Nephron (organoid): ENCODE results near the gene KRTAP3-2.
"Not testable (repeated sequence)": the region's sequence is repeated elsewhere in the genome, so short reads cannot be mapped to it uniquely, and the experiment has no call there.

Experiments used
- H3K27ac Mint-ChIP-seq, 3 experiments: 2 replicates each; pipeline ENCODE4 v1.8.0; 2020; ENCODE audit warnings: mixed read lengths in 3 of 3, mild to moderate bottlenecking in 2 of 3, moderate library complexity in 1 of 3
- H3K27me3 Mint-ChIP-seq: 2 replicates; pipeline ENCODE4 v1.8.0; 2021; ENCODE audit warnings: low read depth, mild to moderate bottlenecking, moderate library complexity, mixed read lengths
- H3K36me3 Mint-ChIP-seq: 2 replicates; pipeline ENCODE4 v1.8.0; 2020; ENCODE audit warnings: low read depth, mixed read lengths
- H3K4me1 Mint-ChIP-seq: 2 replicates; pipeline ENCODE4 v1.8.0; 2020; ENCODE audit warnings: mixed read lengths
- H3K4me3 Mint-ChIP-seq, 3 experiments: 2 replicates each; pipeline ENCODE4 v1.8.0; 2020; ENCODE audit warnings: mild to moderate bottlenecking in 3 of 3, mixed read lengths in 3 of 3, moderate library complexity in 2 of 3
- H3K9me3 Mint-ChIP-seq: 2 replicates; pipeline ENCODE4 v1.8.0; 2020; ENCODE audit warnings: mixed read lengths
- TF ChIP-seq, protein P1 (sequence below), 3 experiments: fragments of 200-600 bp; sonication (generic); IDR thresholded peaks; one replicate each; pipeline ENCODE4 v1.5.0; 2021; ENCODE audit warnings: antibody characterized with exemption in 3 of 3; ENCODE audit not compliant: unreplicated experiment in 3 of 3

KRTAP3-2 gene

GRCh38 chr17:40999563-40999962 lies at the start of gene KRTAP3-2:
KRTAP3-2 (minus strand) TSS chr17:40999906; CDS start chr17:40999853, 53 bp downstream.
- not testable (repeated sequence) for H3K36me3 Mint-ChIP-seq, H3K9me3 Mint-ChIP-seq, H3K27me3 Mint-ChIP-seq, H3K27ac Mint-ChIP-seq
- peaks cover 25% of the 10 kb centered on the region for H3K4me1 Mint-ChIP-seq
- H3K4me3 Mint-ChIP-seq: peak within 1 kb of the TSS in 1 of 3 experiments; percentile 51

DNA sequence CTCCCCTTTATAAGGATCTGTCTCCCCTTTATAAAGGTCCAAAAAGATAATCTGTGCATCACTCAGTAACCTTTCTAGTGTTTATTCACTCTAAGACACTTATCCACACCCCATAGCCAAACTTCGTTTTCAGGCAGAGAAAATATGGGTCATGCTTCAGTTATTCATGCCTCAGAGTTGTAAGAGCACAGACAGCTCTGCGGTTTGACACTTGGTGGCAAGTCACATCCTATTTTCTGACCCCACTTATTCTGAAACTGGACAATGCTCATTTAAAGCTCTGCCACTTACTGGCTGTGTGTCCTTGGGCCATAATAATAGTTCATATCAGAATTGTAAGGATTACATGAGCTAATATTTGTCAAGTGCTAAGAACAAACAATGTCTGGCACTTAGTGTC lies 49.4 kb upstream of the KRTAP3-2 start:
- H3K36me3 Mint-ChIP-seq: peaks cover 4% of the 10 kb centered on the region
- H3K27ac Mint-ChIP-seq: no peak overlapping the region
- peaks cover 4% of the 10 kb centered on the region for H3K9me3 Mint-ChIP-seq
- H3K27me3 Mint-ChIP-seq: peaks cover 6% of the 10 kb centered on the region
- H3K4me1 Mint-ChIP-seq: no peaks in the 10 kb centered on the region
- TF ChIP-seq, protein P1, sequence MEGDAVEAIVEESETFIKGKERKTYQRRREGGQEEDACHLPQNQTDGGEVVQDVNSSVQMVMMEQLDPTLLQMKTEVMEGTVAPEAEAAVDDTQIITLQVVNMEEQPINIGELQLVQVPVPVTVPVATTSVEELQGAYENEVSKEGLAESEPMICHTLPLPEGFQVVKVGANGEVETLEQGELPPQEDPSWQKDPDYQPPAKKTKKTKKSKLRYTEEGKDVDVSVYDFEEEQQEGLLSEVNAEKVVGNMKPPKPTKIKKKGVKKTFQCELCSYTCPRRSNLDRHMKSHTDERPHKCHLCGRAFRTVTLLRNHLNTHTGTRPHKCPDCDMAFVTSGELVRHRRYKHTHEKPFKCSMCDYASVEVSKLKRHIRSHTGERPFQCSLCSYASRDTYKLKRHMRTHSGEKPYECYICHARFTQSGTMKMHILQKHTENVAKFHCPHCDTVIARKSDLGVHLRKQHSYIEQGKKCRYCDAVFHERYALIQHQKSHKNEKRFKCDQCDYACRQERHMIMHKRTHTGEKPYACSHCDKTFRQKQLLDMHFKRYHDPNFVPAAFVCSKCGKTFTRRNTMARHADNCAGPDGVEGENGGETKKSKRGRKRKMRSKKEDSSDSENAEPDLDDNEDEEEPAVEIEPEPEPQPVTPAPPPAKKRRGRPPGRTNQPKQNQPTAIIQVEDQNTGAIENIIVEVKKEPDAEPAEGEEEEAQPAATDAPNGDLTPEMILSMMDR (IDR thresholded peaks at IDR 0.05; ENCODE audit: unreplicated experiment in 3 of 3): no peak
- H3K4me3 Mint-ChIP-seq: no peak overlapping the region

GRCh38 chr17:41048441-41048840 lies 48.7 kb upstream of the KRTAP3-2 start:
- no peaks in the 10 kb centered on the region for H3K4me1 Mint-ChIP-seq
- H3K4me3 Mint-ChIP-seq: no peak overlapping the region
- TF ChIP-seq, protein P1 (IDR thresholded peaks at IDR 0.05; ENCODE audit: unreplicated experiment in 3 of 3): no peak
- no peak overlapping the region for H3K27ac Mint-ChIP-seq
- H3K36me3 Mint-ChIP-seq: peaks cover under 1% of the 10 kb centered on the region
- H3K9me3 Mint-ChIP-seq: peaks cover 4% of the 10 kb centered on the region
- H3K27me3 Mint-ChIP-seq: peaks cover 6% of the 10 kb centered on the region

DNA sequence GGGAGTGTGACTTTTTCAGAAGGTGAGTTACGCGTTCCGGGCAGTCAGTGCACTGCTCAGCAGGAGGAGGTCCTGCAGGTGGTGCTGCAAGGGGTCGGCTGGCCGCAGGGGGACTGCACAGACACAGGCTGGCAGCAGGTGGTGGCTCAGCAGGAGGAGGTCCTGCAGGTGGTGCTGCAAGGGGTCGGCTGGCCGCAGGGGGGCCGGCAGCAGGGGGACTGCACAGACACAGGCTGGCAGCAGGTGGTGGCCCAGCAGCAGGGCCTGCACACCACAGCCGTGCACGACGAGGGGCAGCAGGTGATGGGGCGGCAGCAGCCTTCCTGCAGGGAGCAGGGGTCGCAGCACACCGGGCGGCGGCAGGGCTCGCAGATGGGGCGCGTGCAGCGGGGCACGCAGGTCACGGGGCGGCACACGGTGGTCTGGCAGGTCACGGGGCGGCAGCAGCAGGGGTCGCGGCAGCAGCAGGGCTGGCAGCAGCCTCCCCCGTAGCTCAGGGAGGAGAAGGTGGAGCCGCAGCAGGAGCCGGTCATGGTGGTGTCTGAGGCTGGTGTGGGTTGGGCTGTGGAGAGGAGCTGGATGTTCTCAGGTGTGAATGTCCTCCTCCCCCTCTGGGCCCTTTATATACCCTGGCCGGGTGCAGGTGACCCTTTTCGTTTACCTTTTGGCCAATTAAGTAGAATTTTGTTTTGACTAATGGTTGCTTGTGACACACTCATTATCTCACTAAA lies 47.2 kb upstream of the KRTAP3-2 start, which contains the start of gene KRTAP2-1:
Gene KRTAP2-1, minus strand, starts transcription at position 582 of the 731 bp plus-strand sequence. Its CDS starts 49 bp downstream, at position 533.
- H3K4me1 Mint-ChIP-seq, H3K36me3 Mint-ChIP-seq, H3K4me3 Mint-ChIP-seq, H3K27ac Mint-ChIP-seq, H3K27me3 Mint-ChIP-seq: not testable (repeated sequence)
- peaks cover 12% of the 10 kb centered on the region for H3K9me3 Mint-ChIP-seq

DNA sequence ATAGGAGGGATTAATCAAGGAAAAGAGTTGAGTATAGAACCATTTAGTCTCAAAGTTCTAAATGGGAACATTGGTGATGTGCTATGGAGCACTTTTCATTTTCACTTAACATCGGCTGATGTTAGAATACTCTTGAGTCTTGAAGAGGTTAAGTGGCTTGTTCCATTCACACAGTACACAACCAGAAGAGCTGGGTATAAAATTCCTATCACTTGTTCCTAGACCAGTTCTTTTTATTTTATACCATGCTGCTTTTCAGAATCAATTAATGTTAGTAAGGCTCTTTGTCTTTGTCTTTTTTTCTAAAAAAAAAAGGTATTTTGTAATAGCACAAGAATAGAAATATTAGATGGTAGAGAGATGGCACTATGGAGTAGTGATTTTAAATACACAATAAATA lies 43.2 kb upstream of the KRTAP3-2 start:
- Mint-ChIP-seq H3K27me3 (peaks cover 6% of the 10 kb centered on the region), H3K4me1 (no peaks in the 10 kb centered on the region), H3K27ac (no peak overlapping the region), H3K9me3 (peaks cover 12% of the 10 kb centered on the region), H3K36me3 (no peaks in the 10 kb centered on the region), H3K4me3 (no peak overlapping the region)
- TF ChIP-seq, protein P1 (IDR thresholded peaks at IDR 0.05; ENCODE audit: unreplicated experiment in 3 of 3): no peak

- H3K27ac Mint-ChIP-seq, H3K4me3 Mint-ChIP-seq, H3K4me1 Mint-ChIP-seq, H3K36me3 Mint-ChIP-seq, H3K27me3 Mint-ChIP-seq: not testable (repeated sequence)
- H3K9me3 Mint-ChIP-seq: peaks cover 12% of the 10 kb centered on the region
Measured at GRCh38 chr17:41040783-41041571, 41.3 kb upstream of the KRTAP3-2 start, which contains the start of gene KRTAP1-1. KRTAP1-1 (minus strand) TSS chr17:41041450; CDS start chr17:41041397, 53 bp downstream.

- H3K27ac Mint-ChIP-seq: no peak overlapping the region
- TF ChIP-seq, protein P1 (IDR thresholded peaks at IDR 0.05; ENCODE audit: unreplicated experiment in 3 of 3): no peak
- no peaks in the 10 kb centered on the region for H3K27me3 Mint-ChIP-seq
- H3K4me1 Mint-ChIP-seq: no peaks in the 10 kb centered on the region
- peaks cover 7% of the 10 kb centered on the region for H3K9me3 Mint-ChIP-seq
- no peak overlapping the region for H3K4me3 Mint-ChIP-seq
- H3K36me3 Mint-ChIP-seq: no peaks in the 10 kb centered on the region
Measured at GRCh38 chr17:41037853-41038350, 38.2 kb upstream of the KRTAP3-2 start.

GRCh38 chr17:41034346-41034935 lies 34.7 kb upstream of the KRTAP3-2 start, which contains the start of gene KRTAP1-3:
KRTAP1-3 (minus strand) TSS chr17:41034874; CDS start chr17:41034821, 53 bp downstream.
- not testable (repeated sequence) for H3K27ac Mint-ChIP-seq, H3K4me3 Mint-ChIP-seq, H3K27me3 Mint-ChIP-seq, H3K9me3 Mint-ChIP-seq, H3K36me3 Mint-ChIP-seq, H3K4me1 Mint-ChIP-seq
